Measurements from ENCODE around the gene INTS11. TPM values are rescaled to one million over a fixed set of nuclear protein-coding genes. Genes with fewer than 3 reads are reported as not detected.

Gene INTS11
- total RNA-seq, 1 experiment from 2014 or later: 139 TPM

DNA sequence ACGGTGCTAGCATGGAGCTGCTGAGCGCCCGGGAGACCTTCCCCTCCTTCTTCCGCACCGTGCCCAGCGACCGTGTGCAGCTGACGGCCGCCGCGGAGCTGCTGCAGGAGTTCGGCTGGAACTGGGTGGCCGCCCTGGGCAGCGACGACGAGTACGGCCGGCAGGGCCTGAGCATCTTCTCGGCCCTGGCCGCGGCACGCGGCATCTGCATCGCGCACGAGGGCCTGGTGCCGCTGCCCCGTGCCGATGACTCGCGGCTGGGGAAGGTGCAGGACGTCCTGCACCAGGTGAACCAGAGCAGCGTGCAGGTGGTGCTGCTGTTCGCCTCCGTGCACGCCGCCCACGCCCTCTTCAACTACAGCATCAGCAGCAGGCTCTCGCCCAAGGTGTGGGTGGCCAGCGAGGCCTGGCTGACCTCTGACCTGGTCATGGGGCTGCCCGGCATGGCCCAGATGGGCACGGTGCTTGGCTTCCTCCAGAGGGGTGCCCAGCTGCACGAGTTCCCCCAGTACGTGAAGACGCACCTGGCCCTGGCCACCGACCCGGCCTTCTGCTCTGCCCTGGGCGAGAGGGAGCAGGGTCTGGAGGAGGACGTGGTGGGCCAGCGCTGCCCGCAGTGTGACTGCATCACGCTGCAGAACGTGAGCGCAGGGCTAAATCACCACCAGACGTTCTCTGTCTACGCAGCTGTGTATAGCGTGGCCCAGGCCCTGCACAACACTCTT, 7.7 kb upstream of the INTS11 start:
- no peak overlapping the region for H2BK5ac ChIP-seq (ENCODE audit: insufficient read length, low read length)
- Mint-ChIP-seq H3K4me1 (no peaks in the 10 kb centered on the region), H3K9me3 (no peaks in the 10 kb centered on the region), H3K36me3 (ENCODE audit: insufficient read depth in 1 of 3, low read depth in 3 of 3) (peaks cover 0 to 2% (median 2%) of the 10 kb centered on the region in 3 experiments; a peak in 4 of 7 replicates), H3K27me3 (ENCODE audit: low read depth) (peaks cover 1% of the 10 kb centered on the region; the same call in 1 of the 2 replicates), H3K4me3 (no peak overlapping the region), H3K27ac (no peak overlapping the region)
- H4K8ac ChIP-seq (replicated peaks; ENCODE audit: insufficient read length, low read depth, low read length): no peak overlapping the region
- no peak overlapping the region for H3T11ph ChIP-seq (ENCODE audit: low read length)
- H3K27ac ChIP-seq (ENCODE audit: insufficient read length, low read depth, low read length): no peak overlapping the region
- no peak overlapping the region for H4K5ac ChIP-seq (ENCODE audit: insufficient read length, low read depth, low read length)
- H3K4me2 ChIP-seq (ENCODE audit: insufficient read depth, insufficient read length, low read length): no peak overlapping the region
- H3K23me2 ChIP-seq (ENCODE audit: insufficient read length, low read depth, low read length, poor library complexity, severe bottlenecking): no peaks in the 10 kb centered on the region
- H3K9me3 ChIP-seq (ENCODE audit: control insufficient read depth, low read depth, low read length): no peaks in the 10 kb centered on the region
- H3K27me3 ChIP-seq (ENCODE audit: insufficient read depth, low read length): no peaks in the 10 kb centered on the region
- no peak overlapping the region for H2AK5ac ChIP-seq (ENCODE audit: insufficient read length, low read length)
- TF ChIP-seq, protein P1, sequence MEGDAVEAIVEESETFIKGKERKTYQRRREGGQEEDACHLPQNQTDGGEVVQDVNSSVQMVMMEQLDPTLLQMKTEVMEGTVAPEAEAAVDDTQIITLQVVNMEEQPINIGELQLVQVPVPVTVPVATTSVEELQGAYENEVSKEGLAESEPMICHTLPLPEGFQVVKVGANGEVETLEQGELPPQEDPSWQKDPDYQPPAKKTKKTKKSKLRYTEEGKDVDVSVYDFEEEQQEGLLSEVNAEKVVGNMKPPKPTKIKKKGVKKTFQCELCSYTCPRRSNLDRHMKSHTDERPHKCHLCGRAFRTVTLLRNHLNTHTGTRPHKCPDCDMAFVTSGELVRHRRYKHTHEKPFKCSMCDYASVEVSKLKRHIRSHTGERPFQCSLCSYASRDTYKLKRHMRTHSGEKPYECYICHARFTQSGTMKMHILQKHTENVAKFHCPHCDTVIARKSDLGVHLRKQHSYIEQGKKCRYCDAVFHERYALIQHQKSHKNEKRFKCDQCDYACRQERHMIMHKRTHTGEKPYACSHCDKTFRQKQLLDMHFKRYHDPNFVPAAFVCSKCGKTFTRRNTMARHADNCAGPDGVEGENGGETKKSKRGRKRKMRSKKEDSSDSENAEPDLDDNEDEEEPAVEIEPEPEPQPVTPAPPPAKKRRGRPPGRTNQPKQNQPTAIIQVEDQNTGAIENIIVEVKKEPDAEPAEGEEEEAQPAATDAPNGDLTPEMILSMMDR (conservative IDR thresholded peaks at IDR 0.05): no peak
- no peaks in the 10 kb centered on the region for H3K79me1 ChIP-seq (ENCODE audit: insufficient read depth, low read depth, low read length, poor library complexity, severe bottlenecking)
- no peak overlapping the region for H2AFZ ChIP-seq (ENCODE audit: low read length)
- H4K20me1 ChIP-seq (ENCODE audit: control insufficient read depth, insufficient read depth, insufficient read length): no peaks in the 10 kb centered on the region
- no peak overlapping the region for H3K4ac ChIP-seq (ENCODE audit: low read depth, low read length)
- H3K14ac ChIP-seq (ENCODE audit: insufficient read depth, low read length): no peak overlapping the region
- H3K9ac ChIP-seq (ENCODE audit: extremely low read depth, insufficient read length, low read length): no peak overlapping the region
- H3K23ac ChIP-seq (ENCODE audit: insufficient read length, low read depth, low read length): no peak overlapping the region
- no CpG with 5 or more reads among the region's 57 CpGs for WGBS (ENCODE audit: extremely low coverage, insufficient read length, low lambda C conversion rate)
- H2BK20ac ChIP-seq (ENCODE audit: low read depth, low read length, poor library complexity, severe bottlenecking): no peak overlapping the region
- no peak overlapping the region for H4K91ac ChIP-seq (ENCODE audit: insufficient read length, low read depth, low read length)
- H2BK120ac ChIP-seq (ENCODE audit: low read depth, low read length, poor library complexity, severe bottlenecking): no peak overlapping the region
- H2BK12ac ChIP-seq (ENCODE audit: insufficient read length, low read depth, low read length): no peak overlapping the region
- H3K18ac ChIP-seq (ENCODE audit: insufficient read length, low read depth, low read length): no peak overlapping the region
- no peak overlapping the region for H3K56ac ChIP-seq (ENCODE audit: insufficient read length, low read depth, low read length)
- no peaks in the 10 kb centered on the region for H3K4me1 ChIP-seq (ENCODE audit: insufficient read depth, low read length)
- DNase-seq: no peak
- no peak overlapping the region for H2BK15ac ChIP-seq (ENCODE audit: low read depth, low read length)
- no peaks in the 10 kb centered on the region for H3K79me2 ChIP-seq (ENCODE audit: insufficient read depth, low read length)
